BJ (cell line): ENCODE data around the gene LIPA. TPM values are rescaled to one million over a fixed set of nuclear protein-coding genes. Genes with fewer than 3 reads are reported as not detected.
"Not testable (repeated sequence)": the region's sequence is repeated elsewhere in the genome, so short reads cannot be mapped to it uniquely, and the experiment has no call there.

Experiments used
- CTCF ChIA-PET: fragments of 350-600 bp; formaldehyde crosslinking; extraction: SDS; loops from one replicate; lab custom pipeline; 2021; ENCODE audit warnings: antibody characterized with exemption, inconsistent platforms; lab: Yijun Ruan, JAX
- POLR2A ChIA-PET: fragments of 300-600 bp; sonication (Branson Sonifier 250); formaldehyde crosslinking; extraction: SDS; loops from one replicate; lab custom pipeline; 2021; ENCODE audit warnings: antibody characterized with exemption; lab: Charles Lee
- DNase-seq: peaks from one replicate; pipeline ENCODE4 v3.0.0-alpha.2; 2011; ENCODE audit warnings: low read depth
- H3K27me3 ChIP-seq: 2 replicates; pipeline ENCODE4 v1.6.0; 2011; ENCODE audit warnings: low read length; ENCODE audit not compliant: control insufficient read depth, insufficient read depth
- H3K36me3 ChIP-seq: 2 replicates; pipeline ENCODE4 v1.5.1; 2011; ENCODE audit warnings: low read length; ENCODE audit not compliant: control insufficient read depth, insufficient read depth
- H3K4me3 ChIP-seq: 2 replicates; pipeline ENCODE4 v1.5.1; 2011; ENCODE audit warnings: low read depth, mild to moderate bottlenecking, control low read depth, low read length
- CTCF ChIP-seq: IDR thresholded peaks from 2 replicates; pipeline ENCODE4 v1.5.1; 2011; ENCODE audit warnings: low read depth, mild to moderate bottlenecking, control low read depth, inconsistent platforms, low read length, moderate library complexity; ENCODE audit not compliant: insufficient read depth
- polyA plus RNA-seq: library from polyadenylated mRNA; depleted of rRNA; stranded (reverse); fragments of >200 nt; gene quantifications from 2 replicates; pipeline ENCODE4 v1.2.3, GENCODE V29; 2011

The LIPA gene
- polyA plus RNA-seq, 1 experiment: 80.3 TPM

GRCh38 chr10:89248990-89249389 lies 2.6 kb downstream of the LIPA start:
- TF ChIP-seq CTCF: no peak
- Histone ChIP-seq H3K4me3 (no peak overlapping the region), H3K27me3 (no peaks in the 10 kb centered on the region), H3K36me3 (no peaks in the 10 kb centered on the region)
- ChIA-PET POLR2A (interaction anchor here (0.7 kb wide), 1 partner anchor 1186 kb away, joined by 4 read pairs; no protein-coding TSS in a partner anchor), CTCF (interaction anchor here (0.9 to 1.2 kb wide), 2 partner anchors 11 to 30 kb away, joined by 3 read pairs; no protein-coding TSS in a partner anchor)
- DNase-seq: no peak

GRCh38 chr10:89247623-89248022 lies 4.0 kb downstream of the LIPA start:
- H3K27me3 ChIP-seq, H3K4me3 ChIP-seq, H3K36me3 ChIP-seq, POLR2A ChIA-PET, DNase-seq: not testable (repeated sequence)
- CTCF ChIA-PET: interaction anchor here (1.6 kb wide), 1 partner anchor 29 kb away, joined by 6 read pairs; no protein-coding TSS in a partner anchor

- H3K27me3 ChIP-seq: no peaks in the 10 kb centered on the region
- H3K4me3 ChIP-seq: no peak overlapping the region
- peaks cover 2% of the 10 kb centered on the region; the same call in 1 of the 2 replicates for H3K36me3 ChIP-seq
- no peak for TF ChIP-seq CTCF
- ChIA-PET CTCF (interaction anchor here (1.6 kb wide), 1 partner anchor 28 kb away, joined by 6 read pairs; no protein-coding TSS in a partner anchor), POLR2A (no interaction called here)
- DNase-seq: no peak
Measured at GRCh38 chr10:89245802-89246201, 5.8 kb downstream of the LIPA start.

- no peak for TF ChIP-seq CTCF
- no peaks in the 10 kb centered on the region for H3K27me3 ChIP-seq
Measured at GRCh38 chr10:89242840-89243568, 8.6 kb downstream of the LIPA start.

GRCh38 chr10:89242345-89242684 lies 9.3 kb downstream of the LIPA start:
- H3K36me3 ChIP-seq: peaks cover 9% of the 10 kb centered on the region
- POLR2A ChIA-PET: no interaction called here
- no peak overlapping the region for H3K4me3 ChIP-seq
- H3K27me3 ChIP-seq: no peaks in the 10 kb centered on the region
- no peak for TF ChIP-seq CTCF
- no peak for DNase-seq
- CTCF ChIA-PET: interaction anchor here (0.7 kb wide), 2 partner anchors 9 to 127 kb away, joined by 4 read pairs; partner anchors contain the start of gene LIPA

More at GRCh38 chr10:89242840-89243568, 8.6 kb downstream of the LIPA start:
- DNase-seq: no peak
- no peak overlapping the region for H3K4me3 ChIP-seq
- CTCF ChIA-PET: no interaction called here
- peaks cover 9% of the 10 kb centered on the region for H3K36me3 ChIP-seq
- POLR2A ChIA-PET: no interaction called here
